Measurements from ENCODE around the gene MYO18A.

MYO18A gene

GRCh38 chr17:29159306-29159860 is 20.8 kb downstream of the MYO18A start:
- DNase-seq (ENCODE audit: low read depth in 2 of 2): no peak
- no peak overlapping the region for H3K4me3 ChIP-seq (replicated peaks in 1 of 2; ENCODE audit: low read depth in 2 of 2, low read length in 2 of 2)
- TF ChIP-seq CTCF (IDR thresholded peaks at IDR 0.05; ENCODE audit: low read depth, low read length): no peak

GRCh38 chr17:29158488-29159275 is 21.5 kb downstream of the MYO18A start:
- DNase-seq (ENCODE audit: low read depth in 2 of 2): peak in 1 of 2 donors; percentile 87
- no peak for TF ChIP-seq CTCF (IDR thresholded peaks at IDR 0.05; ENCODE audit: low read depth, low read length)
- H3K4me3 ChIP-seq (replicated peaks in 1 of 2; ENCODE audit: low read depth in 2 of 2, low read length in 2 of 2): no peak overlapping the region

- DNase-seq (ENCODE audit: low read depth in 2 of 2): no peak
- no peak overlapping the region for H3K4me3 ChIP-seq (replicated peaks in 1 of 2; ENCODE audit: low read depth in 2 of 2, low read length in 2 of 2)
- TF ChIP-seq CTCF (IDR thresholded peaks at IDR 0.05; ENCODE audit: low read depth, low read length): no peak
Measured at GRCh38 chr17:29158096-29158487, 22.1 kb downstream of the MYO18A start.

- no peak for TF ChIP-seq CTCF (IDR thresholded peaks at IDR 0.05; ENCODE audit: low read depth, low read length)
- no peak for DNase-seq (ENCODE audit: low read depth in 2 of 2)
- H3K4me3 ChIP-seq (replicated peaks in 1 of 2; ENCODE audit: low read depth in 2 of 2, low read length in 2 of 2): no peak overlapping the region
Measured at GRCh38 chr17:29157310-29157709, 22.9 kb downstream of the MYO18A start.

GRCh38 chr17:29156781-29157180 is 23.4 kb downstream of the MYO18A start:
- H3K4me3 ChIP-seq (replicated peaks in 1 of 2; ENCODE audit: low read depth in 2 of 2, low read length in 2 of 2): no peak overlapping the region
- DNase-seq (ENCODE audit: low read depth in 2 of 2): no peak
- TF ChIP-seq CTCF (IDR thresholded peaks at IDR 0.05; ENCODE audit: low read depth, low read length): no peak

- TF ChIP-seq CTCF (IDR thresholded peaks at IDR 0.05; ENCODE audit: low read depth, low read length): no peak
- H3K4me3 ChIP-seq (replicated peaks in 1 of 2; ENCODE audit: low read depth in 2 of 2, low read length in 2 of 2): no peak overlapping the region
- DNase-seq (ENCODE audit: low read depth in 2 of 2): peak in 1 of 2 donors; percentile 72
Measured at GRCh38 chr17:29155966-29156338, 24.2 kb downstream of the MYO18A start.

Data from cardiac fibroblast (primary cell).